ENCODE measurements around the gene HOXB3.

Gene HOXB3

GRCh38 chr17:48582750-48583069 lies 7.3 kb downstream of the HOXB3 start:
- no peak for DNase-seq

- DNase-seq = peak; percentile 72
Measured at GRCh38 chr17:48579760-48580554, 10.1 kb downstream of the HOXB3 start.

- DNase-seq = no peak
Measured at GRCh38 chr17:48579471-48579759, 10.6 kb downstream of the HOXB3 start.

GRCh38 chr17:48578616-48579470 lies 11.2 kb downstream of the HOXB3 start:
- DNase-seq = no peak

GRCh38 chr17:48577946-48578615 lies 12.0 kb downstream of the HOXB3 start, which contains the start of gene HOXB4:
Gene HOXB4, minus strand, starts transcription at chr17:48578350. Its CDS starts 31 bp downstream, at chr17:48578319.
- DNase-seq = peak; percentile 85

GRCh38 chr17:48577330-48577945 lies 12.6 kb downstream of the HOXB3 start:
- no peak for DNase-seq

GRCh38 chr17:48576479-48577309 lies 13.3 kb downstream of the HOXB3 start:
- no peak for DNase-seq

GRCh38 chr17:48575673-48576478 lies 14.2 kb downstream of the HOXB3 start:
- peak; percentile 44 for DNase-seq

GRCh38 chr17:48575066-48575582 lies 14.9 kb downstream of the HOXB3 start:
- DNase-seq = peak; percentile 88

- DNase-seq = no peak
Measured at GRCh38 chr17:48574505-48575065, 15.5 kb downstream of the HOXB3 start.

GRCh38 chr17:48571826-48572417 lies 18.1 kb downstream of the HOXB3 start:
- DNase-seq = no peak

- no peak for DNase-seq
Measured at GRCh38 chr17:48571024-48571818, 18.8 kb downstream of the HOXB3 start.

GRCh38 chr17:48570325-48571023 lies 19.6 kb downstream of the HOXB3 start:
- no peak for DNase-seq

- DNase-seq = no peak
Measured at GRCh38 chr17:48569674-48570324, 20.2 kb downstream of the HOXB3 start.

GRCh38 chr17:48569240-48569582 lies 20.8 kb downstream of the HOXB3 start:
- DNase-seq = no peak

- no peak for DNase-seq
Measured at GRCh38 chr17:48568499-48569239, 21.4 kb downstream of the HOXB3 start.

- no peak for DNase-seq
Measured at GRCh38 chr17:48567646-48568354, 22.2 kb downstream of the HOXB3 start.
